Head of caudate nucleus (tissue), 42 donors: ENCODE results near the gene BICDL2.
"Not testable (repeated sequence)": the region's sequence is repeated elsewhere in the genome, so short reads cannot be mapped to it uniquely, and the experiment has no call there.

Experiments
- DNase-seq, 42 donors: peaks; one replicate each; pipeline versions ENCODE4 v3.0.0 to v3.0.0-alpha.2; 2020 to 2021; ENCODE audit warnings: mixed read lengths in 7 of 42
- intact Hi-C: fragments of 100-400 bp; cut with DNase I; formaldehyde crosslinking; loops from one replicate; pipeline ENCODE4 v1.15.0; 2022

BICDL2 gene

GRCh38 chr16:3066440-3066748, 29.6 kb upstream of the BICDL2 start:
- DNase-seq, result no peak
- intact Hi-C loops, result no loop called here

- intact Hi-C loops, result no loop called here
- DNase-seq, result no peak
Measured at GRCh38 chr16:3065742-3066439, 29.1 kb upstream of the BICDL2 start.

- intact Hi-C loops, result no loop called here
- no peak for DNase-seq
Measured at GRCh38 chr16:3065069-3065741, 28.5 kb upstream of the BICDL2 start, which contains the start of gene IL32. Gene IL32 (plus strand): TSS chr16:3065640. CDS start chr16:3065812, 172 bp downstream.

GRCh38 chr16:3063625-3064386, 27.1 kb upstream of the BICDL2 start:
- intact Hi-C loops, result loop anchor here (5.0 kb wide), 1 partner anchor 53 kb away; no protein-coding TSS in a partner anchor
- DNase-seq, result no peak

GRCh38 chr16:3062553-3062952, 25.8 kb upstream of the BICDL2 start:
- DNase-seq, result no peak
- intact Hi-C loops, result loop anchor here (5.0 kb wide), 1 partner anchor 55 kb away; no protein-coding TSS in a partner anchor

GRCh38 chr16:3060339-3061127, 23.8 kb upstream of the BICDL2 start:
- no peak for DNase-seq
- intact Hi-C loops, result loop anchor here (5.0 kb wide), 1 partner anchor 57 kb away; no protein-coding TSS in a partner anchor

- DNase-seq, result no peak
- intact Hi-C loops, result loop anchor here (2.0 to 5.0 kb wide), 2 partner anchors 58 to 67 kb away; no protein-coding TSS in a partner anchor
Measured at GRCh38 chr16:3059723-3060242, 23.0 kb upstream of the BICDL2 start.

- intact Hi-C loops, result loop anchor here (2.0 kb wide), 1 partner anchor 68 kb away; no protein-coding TSS in a partner anchor
- peak; percentile 15 to 90 (median 82) for DNase-seq
Measured at GRCh38 chr16:3059041-3059722, 22.4 kb upstream of the BICDL2 start.

GRCh38 chr16:3058139-3059030, 21.6 kb upstream of the BICDL2 start:
- intact Hi-C loops, result loop anchor here (2.0 kb wide), 1 partner anchor 68 kb away; no protein-coding TSS in a partner anchor
- DNase-seq, result peak; percentile 17 to 80 (median 57)

- intact Hi-C loops, result loop anchor here (2.0 kb wide), 1 partner anchor 69 kb away; no protein-coding TSS in a partner anchor
Measured at GRCh38 chr16:3057181-3058138, 20.7 kb upstream of the BICDL2 start.

GRCh38 chr16:3056336-3057180, 19.8 kb upstream of the BICDL2 start:
- intact Hi-C loops, result no loop called here
- no peak for DNase-seq

More at GRCh38 chr16:3057181-3058138, 20.7 kb upstream of the BICDL2 start:
- DNase-seq, result no peak

GRCh38 chr16:3055734-3056115, 19.0 kb upstream of the BICDL2 start:
- DNase-seq, intact Hi-C loops: not testable (repeated sequence)

GRCh38 chr16:3054965-3055733, 18.4 kb upstream of the BICDL2 start:
- no peak for DNase-seq
- intact Hi-C loops, result no loop called here

- DNase-seq, intact Hi-C loops: not testable (repeated sequence)
Measured at GRCh38 chr16:3053330-3053710, 16.6 kb upstream of the BICDL2 start.
